Brain microvascular endothelial cell (primary cell): ENCODE data around the gene CDH24.

Experiments
- DNase-seq: peaks from one replicate; pipeline ENCODE4 v3.0.0-alpha.2; 2020
- H3K27ac ChIP-seq: fragments of 250-450 bp; sonication (Bioruptor Pico); 2 replicates; pipeline ENCODE4 v1.5.1; 2020; ENCODE audit warnings: mild to moderate bottlenecking, moderate library complexity
- H3K27me3 ChIP-seq: fragments of 250-450 bp; sonication (Bioruptor Pico); replicated peaks from 2 replicates; pipeline ENCODE4 v1.5.1; 2020; ENCODE audit warnings: mild to moderate bottlenecking
- H3K36me3 ChIP-seq: fragments of 250-450 bp; sonication (Bioruptor Pico); replicated peaks from 2 replicates; pipeline ENCODE4 v1.5.1; 2020; ENCODE audit warnings: mild to moderate bottlenecking
- H3K4me3 ChIP-seq: 2 replicates; pipeline ENCODE4 v1.5.1; 2011; ENCODE audit warnings: low read depth, mild to moderate bottlenecking, control low read depth, low read length, moderate library complexity
- in situ Hi-C: cut with HindIII; loops from 2 replicates; pipeline ENCODE4 v1.10.0; 2017; ENCODE audit warnings: low sequenced_read_pairs, low pct_ligation_motif_present
- TF ChIP-seq, protein P1 (sequence below): IDR thresholded peaks from 2 replicates; pipeline ENCODE4 v1.5.1; 2011; ENCODE audit warnings: low read depth, mild to moderate bottlenecking, moderate library complexity, low read length, control low read depth, inconsistent platforms; ENCODE audit errors: missing control alignments

CDH24 gene

DNA sequence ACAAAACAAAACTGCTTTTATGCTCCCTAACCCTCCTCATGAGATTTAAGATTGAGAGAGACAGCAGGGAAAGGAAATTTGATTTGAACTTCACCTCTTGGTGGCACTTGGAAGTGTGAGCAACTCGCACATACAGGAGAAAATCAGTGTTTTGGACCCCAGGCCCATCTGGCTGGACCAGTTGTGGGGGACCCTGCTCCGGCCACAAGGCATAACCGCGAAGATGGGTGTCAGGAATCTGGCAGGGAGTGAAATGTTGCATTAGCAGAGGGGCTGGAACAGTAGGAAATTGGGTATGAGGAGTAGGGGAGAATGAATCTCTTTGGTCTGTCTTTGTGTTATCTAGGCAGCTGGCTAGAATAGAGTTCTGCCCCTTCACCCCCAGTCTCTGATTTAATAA, 46.3 kb upstream of the CDH24 start:
- no peak overlapping the region for H3K27ac ChIP-seq
- in situ Hi-C loops, result no loop called here
- DNase-seq, result no peak
- H3K4me3 ChIP-seq, result no peak overlapping the region
- no peaks in the 10 kb centered on the region for H3K36me3 ChIP-seq
- no peaks in the 10 kb centered on the region for H3K27me3 ChIP-seq
- TF ChIP-seq, protein P1, sequence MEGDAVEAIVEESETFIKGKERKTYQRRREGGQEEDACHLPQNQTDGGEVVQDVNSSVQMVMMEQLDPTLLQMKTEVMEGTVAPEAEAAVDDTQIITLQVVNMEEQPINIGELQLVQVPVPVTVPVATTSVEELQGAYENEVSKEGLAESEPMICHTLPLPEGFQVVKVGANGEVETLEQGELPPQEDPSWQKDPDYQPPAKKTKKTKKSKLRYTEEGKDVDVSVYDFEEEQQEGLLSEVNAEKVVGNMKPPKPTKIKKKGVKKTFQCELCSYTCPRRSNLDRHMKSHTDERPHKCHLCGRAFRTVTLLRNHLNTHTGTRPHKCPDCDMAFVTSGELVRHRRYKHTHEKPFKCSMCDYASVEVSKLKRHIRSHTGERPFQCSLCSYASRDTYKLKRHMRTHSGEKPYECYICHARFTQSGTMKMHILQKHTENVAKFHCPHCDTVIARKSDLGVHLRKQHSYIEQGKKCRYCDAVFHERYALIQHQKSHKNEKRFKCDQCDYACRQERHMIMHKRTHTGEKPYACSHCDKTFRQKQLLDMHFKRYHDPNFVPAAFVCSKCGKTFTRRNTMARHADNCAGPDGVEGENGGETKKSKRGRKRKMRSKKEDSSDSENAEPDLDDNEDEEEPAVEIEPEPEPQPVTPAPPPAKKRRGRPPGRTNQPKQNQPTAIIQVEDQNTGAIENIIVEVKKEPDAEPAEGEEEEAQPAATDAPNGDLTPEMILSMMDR, result no peak

GRCh38 chr14:23102801-23103200, 45.5 kb upstream of the CDH24 start:
- in situ Hi-C loops, result no loop called here
- TF ChIP-seq, protein P1, result no peak
- no peak for DNase-seq
- Histone ChIP-seq H3K27me3 (no peaks in the 10 kb centered on the region), H3K36me3 (peaks cover 6% of the 10 kb centered on the region), H3K27ac (no peak overlapping the region), H3K4me3 (no peak overlapping the region)

- TF ChIP-seq, protein P1, result no peak
- no peaks in the 10 kb centered on the region for H3K27me3 ChIP-seq
Measured at GRCh38 chr14:23101986-23102625, 44.8 kb upstream of the CDH24 start.

GRCh38 chr14:23101213-23101970, 44.1 kb upstream of the CDH24 start:
- Histone ChIP-seq H3K36me3 (peaks cover 9% of the 10 kb centered on the region), H3K27me3 (no peaks in the 10 kb centered on the region), H3K4me3 (no peak overlapping the region), H3K27ac (no peak overlapping the region)
- TF ChIP-seq, protein P1, result no peak
- no peak for DNase-seq
- in situ Hi-C loops, result no loop called here

More at GRCh38 chr14:23101986-23102625, 44.8 kb upstream of the CDH24 start:
- in situ Hi-C loops, result no loop called here
- no peak overlapping the region for H3K4me3 ChIP-seq
- H3K27ac ChIP-seq, result no peak overlapping the region
- DNase-seq, result no peak
- H3K36me3 ChIP-seq, result peaks cover 9% of the 10 kb centered on the region

DNA sequence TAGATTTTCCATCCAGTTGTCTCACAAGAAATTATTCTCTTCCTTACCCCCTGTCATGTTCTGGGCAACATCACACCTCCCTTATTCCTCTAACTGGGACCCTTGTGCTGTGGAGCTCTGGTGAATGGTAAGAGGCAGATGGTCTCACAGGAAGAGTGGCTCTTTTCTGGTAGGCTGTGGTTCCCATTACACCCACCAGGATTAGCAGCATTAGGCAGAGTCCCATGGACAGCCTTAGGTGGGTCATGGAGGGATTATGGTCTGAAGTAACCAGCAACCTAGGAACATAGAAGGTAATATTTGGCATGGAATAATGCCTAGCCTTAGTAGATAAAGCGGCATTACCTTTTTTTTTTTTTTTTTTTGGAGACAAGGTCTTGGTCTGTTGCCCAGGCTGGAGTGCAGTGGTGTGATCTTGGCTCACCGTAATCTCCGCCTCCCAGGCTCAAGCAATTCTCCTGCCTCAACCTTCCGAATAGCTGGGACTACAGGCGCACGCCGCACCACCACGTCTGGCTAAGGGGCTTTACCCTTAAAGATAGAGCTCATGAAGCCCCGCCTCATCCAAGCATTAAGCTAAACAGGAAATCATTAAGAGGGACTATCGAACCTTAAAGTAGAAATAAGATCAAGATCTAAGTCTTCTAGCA, 42.0 kb upstream of the CDH24 start:
- peaks cover 11% of the 10 kb centered on the region for H3K36me3 ChIP-seq
- no peak for DNase-seq
- in situ Hi-C loops, result no loop called here
- no peak overlapping the region for H3K4me3 ChIP-seq
- no peak overlapping the region for H3K27ac ChIP-seq
- H3K27me3 ChIP-seq, result no peaks in the 10 kb centered on the region
- TF ChIP-seq, protein P1, result peak; percentile 18
